GM18858 (cell line): ENCODE results near the gene TAC4.
"Not testable (repeated sequence)": the region's sequence is repeated elsewhere in the genome, so short reads cannot be mapped to it uniquely, and the experiment has no call there.

ENCODE experiments used
- ATAC-seq: cut with Tn5 transposase; IDR thresholded peaks from one replicate; pipeline ENCODE4 v1.9.1; 2021; ENCODE audit not compliant: unreplicated experiment

The TAC4 gene

DNA sequence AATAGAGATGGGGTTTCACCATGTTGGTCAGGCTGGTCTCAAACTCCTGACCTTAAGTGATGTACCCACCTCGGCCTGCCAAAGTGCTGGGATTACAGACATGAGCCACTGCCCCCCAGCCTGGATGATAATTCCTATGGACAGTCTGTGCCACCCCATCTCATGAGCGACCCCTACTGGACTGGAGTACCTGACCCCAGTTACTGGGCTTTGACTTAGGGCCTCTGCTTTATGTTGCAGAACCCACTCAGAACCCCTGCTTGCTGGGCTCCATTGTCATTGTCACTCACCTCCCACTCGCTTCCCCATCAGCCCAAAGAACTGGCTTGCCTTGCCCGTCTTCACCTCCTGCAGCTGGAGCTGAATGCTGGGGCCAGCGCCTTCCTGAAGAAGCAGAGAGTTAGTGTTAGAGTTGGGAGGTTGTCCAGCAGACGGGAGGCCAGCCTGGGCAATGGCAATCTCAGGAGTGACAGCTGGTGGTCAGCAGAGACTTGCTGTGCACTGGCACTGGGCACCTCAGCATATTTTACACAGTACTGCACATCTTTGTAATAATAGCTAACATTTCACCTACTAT lies 4.0 kb downstream of the TAC4 start:
- ATAC-seq = no peak

DNA sequence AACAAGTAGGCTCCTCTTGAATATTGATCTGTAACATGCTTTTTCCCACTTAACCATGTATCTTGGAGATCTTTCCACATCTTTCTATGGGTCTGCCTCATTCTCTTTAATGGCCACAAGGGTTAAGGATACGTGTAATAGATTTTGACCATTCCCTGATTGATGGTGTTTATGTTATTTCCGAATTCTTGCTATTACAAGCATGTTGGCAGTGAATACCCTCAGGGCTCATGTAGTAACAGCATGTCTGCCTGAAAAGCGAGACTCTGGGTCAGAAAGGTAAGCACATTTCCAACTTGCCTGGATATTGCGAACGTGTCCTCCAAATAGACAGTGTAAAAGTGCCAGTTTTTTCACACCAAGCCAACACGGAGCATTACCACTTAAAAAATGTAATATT lies 5.0 kb downstream of the TAC4 start:
- no peak for ATAC-seq

DNA sequence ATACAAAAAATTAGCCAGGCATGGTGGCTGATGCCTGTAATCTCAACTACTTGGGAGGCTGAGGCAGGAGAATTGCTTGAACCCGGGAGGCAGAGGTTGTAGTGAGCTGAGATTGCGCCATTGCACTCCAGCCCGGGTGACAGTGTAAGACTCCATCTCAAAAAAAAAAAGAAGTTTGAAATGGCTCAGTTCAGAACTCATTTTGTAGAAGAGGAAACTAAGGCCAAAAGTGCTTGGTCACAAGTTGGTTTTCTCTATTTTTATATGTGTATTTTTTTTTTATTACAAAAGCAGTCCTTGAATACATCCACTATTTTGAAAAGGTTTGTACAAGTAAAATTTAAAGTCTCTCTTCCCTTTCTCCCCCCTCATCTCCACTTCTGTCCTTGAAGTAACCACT lies 5.5 kb downstream of the TAC4 start:
- ATAC-seq = no peak

DNA sequence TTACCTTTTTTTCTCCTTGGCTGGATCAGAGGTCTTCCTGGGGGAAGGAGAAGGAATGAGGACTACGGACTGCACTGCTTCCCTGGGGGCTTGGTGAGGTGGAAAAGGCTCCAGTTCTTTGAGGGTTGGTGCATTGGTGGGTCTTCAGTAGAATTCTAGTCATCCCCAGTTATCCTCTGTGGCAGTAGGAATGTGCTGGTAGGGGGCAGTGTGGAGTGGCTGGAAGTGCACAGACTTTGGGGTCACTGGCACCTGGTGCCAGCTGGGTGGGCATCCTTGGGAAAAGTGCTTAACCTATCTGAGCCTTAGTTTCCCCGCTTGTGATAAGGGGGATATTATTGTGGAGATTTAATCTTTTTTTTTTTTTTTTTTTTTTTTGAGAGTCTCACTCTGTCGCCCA lies 6.3 kb downstream of the TAC4 start:
- ATAC-seq = no peak

DNA sequence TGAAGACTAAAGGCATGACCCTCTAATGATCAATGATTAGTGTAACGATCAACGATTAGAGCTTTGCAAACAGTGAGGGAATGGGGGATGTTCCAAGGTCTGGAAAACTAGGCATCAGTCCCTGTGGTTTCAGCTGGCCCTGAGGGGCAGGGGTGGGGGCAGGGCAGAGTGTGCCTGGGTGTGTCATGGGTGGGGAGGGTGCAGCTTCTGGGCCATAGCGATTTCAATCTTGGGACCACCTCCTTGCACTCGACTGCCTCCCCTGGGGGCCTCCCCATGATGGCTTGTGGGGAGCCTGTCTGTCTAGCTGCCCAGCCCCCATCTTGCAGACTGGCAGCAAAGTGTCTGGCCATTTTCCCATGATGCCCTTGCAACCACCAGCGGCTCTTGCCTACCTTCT lies 8.4 kb downstream of the TAC4 start:
- ATAC-seq = no peak

DNA sequence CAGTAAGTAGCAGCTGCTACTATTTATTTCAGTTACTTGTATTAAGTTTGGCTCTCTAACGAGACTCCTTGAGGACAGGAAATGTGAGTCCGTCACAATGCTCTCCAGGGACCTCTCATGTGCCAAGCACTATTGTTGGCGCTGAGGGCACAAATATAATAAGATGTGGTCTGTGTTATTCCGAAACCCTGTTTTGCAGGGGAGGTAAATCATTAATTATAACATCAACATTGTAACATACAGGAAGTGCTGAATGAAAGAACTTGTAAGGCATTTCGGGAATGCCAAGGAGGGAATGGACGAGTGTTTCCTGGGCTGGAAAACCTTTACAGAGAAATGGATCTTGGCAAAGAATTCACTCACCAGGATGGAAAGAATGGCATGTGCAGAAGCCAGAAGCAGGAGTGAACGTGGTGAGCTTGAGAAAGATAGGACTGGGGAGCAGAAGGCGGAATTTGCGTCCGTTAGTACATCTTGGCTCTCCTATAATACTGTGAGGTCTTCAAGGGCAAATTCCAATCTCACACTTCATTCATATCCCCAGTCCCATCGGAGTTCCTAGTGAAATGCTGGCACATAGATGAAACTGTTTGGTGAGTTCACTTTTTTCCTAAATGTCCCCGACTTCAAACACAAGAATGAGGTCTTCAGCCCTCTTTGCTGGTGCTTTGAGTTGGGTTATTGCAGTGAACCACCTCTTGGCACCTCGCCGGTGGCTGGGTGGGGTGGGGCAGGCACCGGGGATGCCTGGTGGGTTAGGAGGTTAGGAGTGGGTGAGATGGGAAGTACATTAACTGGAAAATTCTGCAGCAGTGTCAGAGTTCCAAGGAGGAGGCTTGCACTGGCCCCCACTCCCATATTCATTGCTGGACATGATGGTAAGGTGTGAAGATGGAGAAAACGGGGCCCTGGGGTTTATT lies 11.5 kb downstream of the TAC4 start:
- no peak for ATAC-seq

DNA sequence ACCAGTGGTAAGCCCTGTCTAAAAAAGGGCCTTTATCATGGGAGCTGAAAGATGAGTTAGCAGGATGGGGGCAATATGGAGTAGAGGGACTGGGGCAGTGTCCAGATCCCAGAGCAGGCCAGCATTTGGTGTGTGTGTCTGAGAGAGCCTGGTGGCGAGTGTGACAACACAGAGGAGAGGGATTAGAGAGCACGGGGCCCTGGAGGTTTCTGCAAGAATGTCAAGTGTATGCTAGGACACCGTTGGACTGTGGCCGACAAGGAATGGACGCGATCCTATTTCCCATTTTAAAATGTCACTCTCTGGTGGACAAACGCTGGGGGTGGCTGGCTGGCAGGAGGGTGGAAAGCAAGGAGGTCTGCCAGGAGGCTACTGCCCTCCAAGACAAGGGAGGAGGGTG lies 12.4 kb downstream of the TAC4 start:
- no peak for ATAC-seq

DNA sequence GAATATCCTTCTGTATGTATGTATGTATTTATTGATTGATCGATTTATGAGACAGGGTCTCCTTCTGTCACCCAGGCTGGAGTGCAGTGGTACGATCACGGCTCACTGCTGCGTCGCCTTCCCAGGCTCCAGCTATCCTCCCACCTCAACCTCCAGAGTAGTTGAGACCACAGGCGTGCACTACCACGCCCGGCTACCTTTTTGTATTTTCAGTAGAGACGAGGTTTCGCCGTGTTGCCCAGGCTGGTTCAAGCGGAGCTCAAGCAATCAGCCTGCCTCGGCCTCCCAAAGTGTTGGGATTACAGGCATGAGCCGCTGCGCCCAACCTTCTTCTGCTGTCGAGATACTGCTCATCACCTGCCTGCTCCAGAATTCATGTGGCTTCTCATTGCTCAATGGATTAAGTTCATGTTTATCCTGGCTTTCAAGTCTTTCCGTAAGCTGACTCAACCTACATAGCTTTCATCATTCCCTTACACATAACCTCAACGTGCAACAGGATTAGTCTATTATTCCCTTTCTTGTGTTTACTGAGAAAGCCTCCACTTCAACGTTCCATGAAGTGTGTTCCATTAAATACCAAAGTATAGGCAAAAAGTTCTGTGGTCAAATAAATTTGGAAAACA lies 13.6 kb downstream of the TAC4 start:
- ATAC-seq = no peak

DNA sequence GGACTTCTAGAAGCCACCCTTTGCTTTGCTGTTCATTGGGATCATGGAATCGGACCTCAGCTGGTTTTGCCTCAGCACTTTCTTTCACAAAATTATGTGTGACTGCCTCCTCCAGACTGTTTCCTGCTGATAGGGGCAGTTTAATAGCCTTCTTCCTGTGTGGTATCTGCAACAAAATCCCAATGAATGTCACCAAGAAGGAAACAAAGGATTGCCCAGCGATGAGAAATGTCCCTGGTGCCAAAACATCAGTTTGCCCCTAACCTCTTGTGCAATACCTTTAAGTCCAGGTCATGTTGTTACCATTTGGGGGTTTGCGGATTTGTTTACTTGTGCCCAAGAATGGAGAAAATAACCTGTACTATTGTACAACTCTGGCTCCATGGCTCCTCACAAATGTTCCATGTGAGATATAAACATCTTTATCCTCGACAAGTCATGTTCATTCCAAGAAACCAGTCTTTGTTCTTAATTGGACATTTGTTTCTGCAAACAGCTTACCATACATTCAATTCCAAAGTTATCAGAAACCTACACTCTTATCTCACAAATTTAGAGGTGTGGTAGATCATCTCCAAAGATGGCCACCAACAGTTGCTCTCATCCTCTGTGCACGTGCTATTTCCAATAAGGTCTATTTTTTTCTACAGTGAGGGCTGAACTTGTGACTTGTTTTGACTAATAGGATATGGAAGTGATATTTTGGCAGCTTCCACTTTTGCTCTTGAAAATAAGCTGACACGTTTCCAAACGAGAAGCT lies 14.8 kb downstream of the TAC4 start:
- no peak for ATAC-seq

DNA sequence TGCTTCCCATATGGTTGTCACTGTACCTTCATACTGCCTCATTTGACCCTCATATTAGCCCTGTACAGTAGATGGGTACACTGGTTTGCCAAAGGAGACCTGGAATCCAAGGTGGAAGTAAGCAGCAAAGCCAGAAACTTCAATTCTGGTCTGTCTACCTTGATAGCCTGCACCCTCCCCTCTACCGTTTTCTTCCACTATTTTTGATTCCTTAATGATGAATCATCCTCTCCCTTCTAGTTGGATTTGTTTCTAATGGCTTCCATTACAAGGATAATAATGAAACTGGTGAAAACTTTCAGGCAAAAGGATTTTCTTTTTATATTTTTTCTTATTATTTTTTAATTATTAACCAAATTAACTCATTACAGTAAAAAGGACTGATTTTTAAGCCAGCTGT lies 17.3 kb downstream of the TAC4 start:
- no peak for ATAC-seq

DNA sequence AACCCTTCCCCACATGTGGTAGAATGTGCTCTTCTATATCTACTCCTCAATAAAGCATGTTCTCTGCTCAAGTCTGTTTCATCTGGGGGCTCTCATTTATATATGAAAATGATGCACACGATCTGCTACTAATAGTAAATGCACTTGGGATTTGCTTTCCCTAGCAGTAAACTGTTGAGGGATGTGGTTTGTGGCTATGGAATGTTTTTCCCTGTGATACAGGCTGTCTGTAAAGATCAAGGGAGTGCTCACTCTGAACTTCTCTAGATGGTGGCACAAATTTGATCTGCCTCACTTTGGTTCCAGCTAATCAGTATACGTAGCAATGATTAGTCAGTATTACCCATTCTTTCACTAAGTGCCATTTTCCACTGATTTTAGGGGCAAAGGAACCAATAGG lies 18.8 kb downstream of the TAC4 start:
- ATAC-seq = no peak

DNA sequence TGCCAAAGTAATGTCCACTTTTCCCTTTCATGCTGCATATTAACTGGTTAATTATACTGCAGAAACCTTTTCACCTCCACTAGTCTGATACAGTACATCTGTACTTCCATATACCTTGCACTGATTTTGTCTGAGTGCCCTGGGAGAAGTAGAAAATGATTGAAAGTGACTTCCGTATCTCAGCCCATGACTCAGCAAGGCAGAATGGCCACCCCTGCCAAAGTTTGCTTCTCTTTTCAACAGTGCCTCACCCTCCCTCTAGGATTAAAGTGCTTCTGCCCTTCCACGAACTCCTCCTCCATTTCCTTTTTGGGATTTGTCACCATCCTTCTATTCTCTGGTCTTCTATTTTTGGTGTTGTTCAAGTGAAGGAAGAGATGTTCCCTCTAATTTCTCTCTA lies 19.5 kb downstream of the TAC4 start:
- not testable (repeated sequence) for ATAC-seq

DNA sequence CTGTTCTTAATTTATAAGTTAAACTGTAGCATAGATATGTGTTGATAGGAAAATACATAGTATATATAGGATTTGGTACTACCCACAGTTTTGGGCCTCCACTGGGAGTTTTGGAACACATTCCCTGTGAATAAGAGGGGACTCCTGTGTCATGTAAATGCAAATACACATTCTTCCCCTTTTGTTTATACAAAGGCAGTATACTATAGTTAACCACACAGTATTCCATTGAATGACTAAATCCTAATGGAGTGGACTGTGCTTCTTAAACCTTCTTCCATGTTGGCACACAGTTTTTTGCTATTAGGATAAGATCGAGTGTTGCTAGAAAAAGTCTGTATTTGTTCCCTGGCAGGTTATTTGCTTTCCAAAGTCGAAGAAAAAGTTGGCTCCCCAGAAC lies 22.2 kb downstream of the TAC4 start:
- no peak for ATAC-seq

DNA sequence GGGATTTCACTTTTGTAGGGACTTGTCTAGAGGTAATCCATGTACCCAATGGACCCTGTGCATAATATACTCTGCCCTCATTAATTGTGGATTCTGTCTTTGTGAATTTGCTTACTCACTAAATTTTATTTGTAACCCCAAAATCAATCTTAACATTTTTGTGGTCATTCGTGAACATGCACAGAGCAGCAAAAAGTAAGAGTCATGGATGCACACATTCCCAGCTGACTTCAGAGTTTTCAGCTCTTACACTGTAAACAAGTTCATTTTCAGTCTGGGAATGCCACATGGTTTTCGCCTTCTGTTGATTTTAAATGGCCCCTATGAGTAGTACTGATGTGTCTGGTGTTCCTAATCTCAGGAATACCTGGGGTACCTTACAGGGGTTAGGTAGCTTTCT lies 24.3 kb downstream of the TAC4 start:
- ATAC-seq = no peak

DNA sequence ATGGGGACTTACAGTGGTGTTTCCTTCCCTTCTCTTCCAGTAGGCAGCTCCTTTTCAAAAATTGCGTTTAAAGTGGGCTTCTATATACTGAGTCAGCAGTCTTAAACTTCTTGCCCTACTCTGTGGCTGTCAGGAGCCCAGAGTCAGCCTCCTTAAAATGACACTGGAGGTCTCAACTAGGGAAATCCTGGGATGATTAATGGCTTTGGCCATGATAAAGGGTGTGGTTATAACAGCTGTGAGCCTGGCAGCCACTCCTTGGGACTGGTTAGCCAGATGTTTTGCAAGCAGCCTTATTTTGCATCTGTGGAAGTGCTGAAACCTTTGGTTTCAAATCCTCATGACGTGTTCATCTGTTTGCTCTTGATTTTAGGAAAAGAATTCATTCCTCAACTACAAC lies 25.0 kb downstream of the TAC4 start:
- no peak for ATAC-seq

DNA sequence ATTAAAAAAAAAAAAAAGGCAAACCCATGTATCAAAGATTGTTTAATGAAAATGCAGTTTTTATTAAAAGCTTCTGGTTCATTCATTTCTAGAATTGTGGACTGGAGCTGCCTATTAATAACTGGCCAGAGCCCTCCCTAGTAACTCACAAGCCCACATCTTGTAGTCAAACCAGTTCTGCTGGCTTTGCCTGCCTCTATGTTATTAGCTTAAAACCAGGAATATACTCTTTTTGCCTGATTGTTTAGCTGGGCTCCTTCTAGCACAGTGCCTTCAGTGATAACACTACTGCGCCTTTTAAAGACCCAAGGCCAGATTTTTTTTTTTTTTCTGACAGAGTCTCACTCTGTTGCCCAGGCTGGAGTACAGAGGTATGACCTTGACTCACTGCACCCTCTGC lies 26.0 kb downstream of the TAC4 start:
- no peak for ATAC-seq

DNA sequence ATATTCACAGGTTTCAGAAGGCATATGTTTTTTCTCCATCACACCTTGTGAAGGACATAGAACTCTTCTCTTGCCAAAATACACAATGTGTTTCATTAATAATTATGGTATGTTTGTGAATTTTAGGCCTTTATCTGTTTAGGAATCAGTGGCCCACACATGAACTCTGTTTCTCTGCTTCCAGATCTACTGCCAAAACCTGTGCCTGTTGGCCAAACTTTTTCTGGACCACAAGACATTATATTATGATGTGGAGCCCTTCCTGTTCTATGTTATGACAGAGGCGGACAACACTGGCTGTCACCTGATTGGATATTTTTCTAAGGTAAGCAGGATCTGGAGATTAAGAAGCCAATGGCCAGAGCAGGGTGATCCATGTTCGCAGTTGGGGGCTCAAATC lies 26.4 kb downstream of the TAC4 start:
- ATAC-seq = no peak

DNA sequence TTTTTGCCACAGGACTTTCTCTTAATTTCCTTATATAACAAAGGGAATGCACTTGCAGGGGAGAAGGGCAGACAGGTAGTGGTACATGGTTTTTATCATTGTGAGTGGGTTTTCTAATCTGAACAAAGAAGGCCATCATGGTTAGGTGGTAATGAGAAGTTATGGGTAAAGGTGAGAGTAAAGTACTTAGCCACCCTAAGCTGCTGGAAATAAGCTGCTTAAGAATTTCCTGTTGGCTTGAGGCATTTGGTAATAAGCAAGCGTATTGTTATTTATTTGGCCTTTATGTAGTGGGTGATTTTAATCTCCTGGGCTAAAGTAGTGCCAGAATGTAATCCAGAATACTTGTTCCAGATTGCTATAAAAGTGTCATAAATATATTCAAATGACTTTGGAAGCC lies 27.1 kb downstream of the TAC4 start:
- ATAC-seq = no peak

DNA sequence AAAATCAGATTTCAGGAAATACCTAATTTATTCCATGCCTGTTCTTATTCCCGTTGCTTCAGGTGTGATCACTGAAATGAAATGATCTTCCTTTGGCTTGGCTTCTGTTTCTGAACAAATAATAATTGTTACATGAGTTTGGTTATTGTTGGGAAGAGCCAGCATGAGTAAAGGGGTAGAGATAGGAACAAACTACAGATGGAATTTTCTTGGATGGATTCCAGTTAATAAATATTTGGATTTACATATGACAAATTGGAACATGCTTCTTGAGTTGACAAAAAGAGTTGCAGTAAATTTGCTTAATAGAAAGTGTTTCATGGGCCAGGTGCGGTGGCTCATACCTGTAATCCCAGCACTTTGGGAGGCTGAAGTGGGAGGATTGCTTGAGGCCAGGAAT lies 28.2 kb downstream of the TAC4 start:
- ATAC-seq = no peak

DNA sequence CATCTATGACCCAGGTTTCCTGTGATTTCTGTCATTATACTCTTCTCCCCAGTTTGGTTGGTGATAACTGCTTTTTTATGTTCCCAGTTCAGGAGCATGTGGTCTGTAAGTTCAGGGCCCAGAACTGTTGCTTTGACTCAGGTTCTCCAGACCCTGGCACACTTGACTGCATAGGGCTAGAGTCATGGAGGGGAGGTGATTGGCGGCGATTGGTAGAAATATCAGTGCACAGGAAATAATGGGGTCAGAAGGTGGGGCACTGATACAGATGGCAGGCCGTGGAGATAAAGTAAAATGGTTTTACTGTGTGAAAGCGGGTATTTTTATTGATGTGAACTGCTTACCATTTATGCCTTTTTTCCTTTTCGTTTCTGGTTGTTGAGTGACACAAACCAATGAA lies 28.7 kb downstream of the TAC4 start:
- ATAC-seq = no peak

DNA sequence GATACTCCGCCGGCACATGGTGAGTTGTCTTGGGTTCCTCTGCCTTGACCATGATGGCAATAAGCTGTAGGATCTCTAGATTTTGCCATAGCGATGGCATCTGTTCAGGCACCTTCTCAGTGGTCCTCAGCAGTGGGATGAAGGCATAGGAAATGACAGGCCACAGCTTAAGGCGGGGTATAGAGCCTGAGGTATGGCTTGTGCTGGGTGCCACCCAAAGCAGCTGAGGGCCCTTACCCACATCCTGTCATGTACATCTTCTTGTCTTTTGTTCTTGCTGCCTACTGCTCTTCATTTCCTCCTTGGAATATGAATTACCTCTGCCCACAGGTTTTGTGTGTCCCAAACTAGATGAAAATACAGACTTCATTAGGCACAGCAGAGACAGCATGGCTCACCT lies 29.9 kb downstream of the TAC4 start:
- no peak for ATAC-seq
